Measurements from ENCODE around the gene SEMA5B.

The SEMA5B gene

GRCh38 chr3:122882361-122882947, 145.1 kb downstream of the SEMA5B start:
- no peak for DNase-seq (ENCODE audit: low read depth in 1 of 2, low spot score in 1 of 2)
- TF ChIP-seq GABPA (IDR thresholded peaks at IDR 0.05; ENCODE audit: low read depth) (no peak), POLR2AphosphoS5 (IDR thresholded peaks at IDR 0.05; ENCODE audit: low read depth) (no peak), CTCF (IDR thresholded peaks at IDR 0.05; ENCODE audit: insufficient read depth, low read length) (no peak), REST (IDR thresholded peaks at IDR 0.05; ENCODE audit: insufficient replicate concordance, low read depth) (no peak), SPI1 (IDR thresholded peaks at IDR 0.05; ENCODE audit: borderline replicate concordance, low read depth) (no peak)
- Histone ChIP-seq H3K4me3 (replicated peaks; ENCODE audit: insufficient read depth, low read length) (no peak overlapping the region), H3K27me3 (ENCODE audit: insufficient read depth, poor library complexity, severe bottlenecking) (no peaks in the 10 kb centered on the region), H3K27ac (replicated peaks) (no peak overlapping the region)

GRCh38 chr3:122880624-122881023, 146.9 kb downstream of the SEMA5B start:
- DNase-seq (ENCODE audit: low read depth in 1 of 2, low spot score in 1 of 2) = no peak
- no peak overlapping the region for H3K27ac ChIP-seq (replicated peaks)
- H3K4me3 ChIP-seq (replicated peaks; ENCODE audit: insufficient read depth, low read length) = no peak overlapping the region
- TF ChIP-seq GABPA (IDR thresholded peaks at IDR 0.05; ENCODE audit: low read depth) (no peak), CTCF (IDR thresholded peaks at IDR 0.05; ENCODE audit: insufficient read depth, low read length) (no peak), POLR2AphosphoS5 (IDR thresholded peaks at IDR 0.05; ENCODE audit: low read depth) (no peak), REST (IDR thresholded peaks at IDR 0.05; ENCODE audit: insufficient replicate concordance, low read depth) (no peak), SPI1 (IDR thresholded peaks at IDR 0.05; ENCODE audit: borderline replicate concordance, low read depth) (no peak)
- no peaks in the 10 kb centered on the region for H3K27me3 ChIP-seq (ENCODE audit: insufficient read depth, poor library complexity, severe bottlenecking)

- no peak for DNase-seq (ENCODE audit: low read depth in 1 of 2, low spot score in 1 of 2)
- no peak for TF ChIP-seq REST (IDR thresholded peaks at IDR 0.05; ENCODE audit: insufficient replicate concordance, low read depth)
- TF ChIP-seq GABPA (IDR thresholded peaks at IDR 0.05; ENCODE audit: low read depth) = no peak
- TF ChIP-seq CTCF (IDR thresholded peaks at IDR 0.05; ENCODE audit: insufficient read depth, low read length) = no peak
- no peak for TF ChIP-seq POLR2AphosphoS5 (IDR thresholded peaks at IDR 0.05; ENCODE audit: low read depth)
- no peak for TF ChIP-seq SPI1 (IDR thresholded peaks at IDR 0.05; ENCODE audit: borderline replicate concordance, low read depth)
- no peak overlapping the region for H3K4me3 ChIP-seq (replicated peaks; ENCODE audit: insufficient read depth, low read length)
- no peak overlapping the region for H3K27ac ChIP-seq (replicated peaks)
- H3K27me3 ChIP-seq (ENCODE audit: insufficient read depth, poor library complexity, severe bottlenecking) = no peaks in the 10 kb centered on the region
These were observed 147.4 kb downstream of the SEMA5B start for GRCh38 chr3:122880173-122880572.

Data from HL-60 (cell line).